Astrocyte (in vitro differentiated cells and primary cell): ENCODE results near the gene NAA15. TPM values are rescaled to one million over a fixed set of nuclear protein-coding genes. Genes with fewer than 3 reads are reported as not detected.

Source experiments
- DNase-seq: peaks from one replicate; pipeline ENCODE4 v3.0.0-alpha.2; 2010; ENCODE audit warnings: low read depth
- FAIRE-seq: peaks from 2 replicates; lab custom pipeline; 2011; peaks lifted over from hg19 to GRCh38; lab: Jason Lieb, UNC
- H2AFZ ChIP-seq: 2 replicates; pipeline ENCODE4 v1.6.0; 2012; ENCODE audit warnings: low read depth, low read length, inconsistent platforms
- H3K27ac ChIP-seq: 2 replicates; pipeline ENCODE4 v1.5.1; 2011; ENCODE audit warnings: low read depth, low read length, inconsistent platforms
- H3K27me3 ChIP-seq: 2 replicates; pipeline ENCODE4 v1.6.0; 2011; ENCODE audit warnings: low read length, inconsistent platforms; ENCODE audit not compliant: insufficient read depth
- H3K36me3 ChIP-seq: 2 replicates; pipeline ENCODE4 v1.5.1; 2011; ENCODE audit warnings: low read length, inconsistent platforms; ENCODE audit not compliant: insufficient read depth
- H3K4me1 ChIP-seq: 2 replicates; pipeline ENCODE4 v1.5.1; 2011; ENCODE audit warnings: low read length, inconsistent platforms; ENCODE audit not compliant: insufficient read depth
- H3K4me2 ChIP-seq: 2 replicates; pipeline ENCODE4 v1.6.0; 2012; ENCODE audit warnings: low read length, inconsistent platforms
- H3K4me3 ChIP-seq: 2 replicates; pipeline ENCODE4 v1.5.1; 2011; ENCODE audit warnings: low read depth, mild to moderate bottlenecking, low read length, inconsistent platforms; ENCODE audit not compliant: insufficient read depth
- H3K79me2 ChIP-seq: 2 replicates; pipeline ENCODE4 v1.6.0; 2012; ENCODE audit warnings: mild to moderate bottlenecking, low read length, inconsistent platforms; ENCODE audit not compliant: insufficient read depth
- H3K9ac ChIP-seq: 2 replicates; pipeline ENCODE4 v1.6.0; 2012; ENCODE audit warnings: mild to moderate bottlenecking, low read length, inconsistent platforms
- H3K9me3 ChIP-seq: 2 replicates; pipeline ENCODE4 v1.5.1; 2012; ENCODE audit warnings: low read depth, mild to moderate bottlenecking, low read length, inconsistent platforms; ENCODE audit not compliant: insufficient read depth
- H4K20me1 ChIP-seq: 2 replicates; pipeline ENCODE4 v1.6.0; 2012; ENCODE audit warnings: low read length, inconsistent platforms; ENCODE audit not compliant: insufficient read depth
- H3K27ac Mint-ChIP-seq: one replicate; pipeline ENCODE4 v1.8.0; 2021; ENCODE audit warnings: mild to moderate bottlenecking, mixed read lengths; ENCODE audit not compliant: unreplicated experiment
- H3K27me3 Mint-ChIP-seq: one replicate; pipeline ENCODE4 v1.8.0; 2021; ENCODE audit warnings: low read depth, mixed read lengths; ENCODE audit not compliant: unreplicated experiment
- H3K36me3 Mint-ChIP-seq: one replicate; pipeline ENCODE4 v1.8.0; 2021; ENCODE audit warnings: low read depth, mixed read lengths; ENCODE audit not compliant: unreplicated experiment
- H3K4me1 Mint-ChIP-seq: one replicate; pipeline ENCODE4 v1.8.0; 2021; ENCODE audit warnings: low read depth, mixed read lengths; ENCODE audit not compliant: unreplicated experiment
- H3K4me3 Mint-ChIP-seq: one replicate; pipeline ENCODE4 v1.8.0; 2021; ENCODE audit warnings: mild to moderate bottlenecking, moderate library complexity, mixed read lengths; ENCODE audit not compliant: unreplicated experiment
- H3K9me3 Mint-ChIP-seq: one replicate; pipeline ENCODE4 v1.8.0; 2021; ENCODE audit warnings: mild to moderate bottlenecking, mixed read lengths; ENCODE audit not compliant: unreplicated experiment
- EZH2 ChIP-seq: IDR thresholded peaks from 2 replicates; pipeline ENCODE4 v1.6.1; 2012; ENCODE audit warnings: mild to moderate bottlenecking, low read length, inconsistent platforms; ENCODE audit not compliant: insufficient read depth
- total RNA-seq: library from RNA; stranded (reverse); gene quantifications from 2 replicates; pipeline ENCODE4 v1.2.1, GENCODE V29; 2021
- TF ChIP-seq, protein P1 (sequence below): IDR thresholded peaks from 2 replicates; pipeline ENCODE4 v1.5.1; 2011; ENCODE audit warnings: low read depth, mild to moderate bottlenecking, inconsistent platforms, low read length, moderate library complexity; ENCODE audit not compliant: insufficient read depth

Gene NAA15
- total RNA-seq, 1 donor from 2014 or later, result 64.5 TPM

- no peak overlapping the region for H3K27ac ChIP-seq
- no peak overlapping the region for H3K4me2 ChIP-seq
- H3K4me3 Mint-ChIP-seq, result no peak overlapping the region
- FAIRE-seq, result no peak
- no peaks in the 10 kb centered on the region for H3K27me3 Mint-ChIP-seq
- H3K4me1 ChIP-seq, result peaks cover 24% of the 10 kb centered on the region
- no peaks in the 10 kb centered on the region for H3K27me3 ChIP-seq
- H3K36me3 Mint-ChIP-seq, result no peaks in the 10 kb centered on the region
- no peak overlapping the region for H3K27ac Mint-ChIP-seq
- peaks cover 5% of the 10 kb centered on the region for H3K36me3 ChIP-seq
- peak; percentile 47 for DNase-seq
- TF ChIP-seq, protein P1, sequence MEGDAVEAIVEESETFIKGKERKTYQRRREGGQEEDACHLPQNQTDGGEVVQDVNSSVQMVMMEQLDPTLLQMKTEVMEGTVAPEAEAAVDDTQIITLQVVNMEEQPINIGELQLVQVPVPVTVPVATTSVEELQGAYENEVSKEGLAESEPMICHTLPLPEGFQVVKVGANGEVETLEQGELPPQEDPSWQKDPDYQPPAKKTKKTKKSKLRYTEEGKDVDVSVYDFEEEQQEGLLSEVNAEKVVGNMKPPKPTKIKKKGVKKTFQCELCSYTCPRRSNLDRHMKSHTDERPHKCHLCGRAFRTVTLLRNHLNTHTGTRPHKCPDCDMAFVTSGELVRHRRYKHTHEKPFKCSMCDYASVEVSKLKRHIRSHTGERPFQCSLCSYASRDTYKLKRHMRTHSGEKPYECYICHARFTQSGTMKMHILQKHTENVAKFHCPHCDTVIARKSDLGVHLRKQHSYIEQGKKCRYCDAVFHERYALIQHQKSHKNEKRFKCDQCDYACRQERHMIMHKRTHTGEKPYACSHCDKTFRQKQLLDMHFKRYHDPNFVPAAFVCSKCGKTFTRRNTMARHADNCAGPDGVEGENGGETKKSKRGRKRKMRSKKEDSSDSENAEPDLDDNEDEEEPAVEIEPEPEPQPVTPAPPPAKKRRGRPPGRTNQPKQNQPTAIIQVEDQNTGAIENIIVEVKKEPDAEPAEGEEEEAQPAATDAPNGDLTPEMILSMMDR, result no peak
- no peak for TF ChIP-seq EZH2
- H3K9me3 Mint-ChIP-seq, result no peaks in the 10 kb centered on the region
- no peak overlapping the region for H3K4me3 ChIP-seq
- H3K9ac ChIP-seq, result no peak overlapping the region
- H4K20me1 ChIP-seq, result no peaks in the 10 kb centered on the region
- peaks cover 29% of the 10 kb centered on the region for H3K79me2 ChIP-seq
- H3K4me1 Mint-ChIP-seq, result peaks cover 26% of the 10 kb centered on the region
- H2AFZ ChIP-seq, result no peak overlapping the region
- no peaks in the 10 kb centered on the region for H3K9me3 ChIP-seq
Measured at GRCh38 chr4:139297001-139297410, 4.3 kb upstream of the NAA15 start.

GRCh38 chr4:139299536-139299935 lies 1.8 kb upstream of the NAA15 start:
- Histone ChIP-seq H3K4me3 (peak overlapping the region; percentile 9), H4K20me1 (peaks cover 23% of the 10 kb centered on the region), H3K36me3 (peaks cover under 1% of the 10 kb centered on the region), H3K79me2 (peaks cover 52% of the 10 kb centered on the region), H3K4me2 (peak overlapping the region; percentile 96), H3K9me3 (no peaks in the 10 kb centered on the region), H2AFZ (no peak overlapping the region), H3K27ac (peak overlapping the region; percentile 85), H3K9ac (peak overlapping the region; percentile 97), H3K4me1 (peaks cover 29% of the 10 kb centered on the region), H3K27me3 (no peaks in the 10 kb centered on the region)
- Mint-ChIP-seq H3K27me3 (no peaks in the 10 kb centered on the region), H3K4me1 (peaks cover 29% of the 10 kb centered on the region), H3K9me3 (no peaks in the 10 kb centered on the region), H3K4me3 (peak overlapping the region; percentile 99), H3K27ac (no peak overlapping the region), H3K36me3 (peaks cover 3% of the 10 kb centered on the region)
- FAIRE-seq (no peak), DNase-seq (peak; percentile 62)
- TF ChIP-seq EZH2, result no peak
- TF ChIP-seq, protein P1, result no peak

GRCh38 chr4:139300431-139301112 lies 733 bp upstream of the NAA15 start:
- peak overlapping the region; percentile 93 for H3K27ac Mint-ChIP-seq
- Histone ChIP-seq H3K4me1 (peaks cover 25% of the 10 kb centered on the region), H3K27ac (peak overlapping the region; percentile 85), H3K79me2 (peaks cover 53% of the 10 kb centered on the region), H3K9me3 (peaks cover 3% of the 10 kb centered on the region), H3K9ac (peak overlapping the region; percentile 97), H3K36me3 (peaks cover 3% of the 10 kb centered on the region), H3K4me3 (peak overlapping the region; percentile 85), H4K20me1 (peaks cover 33% of the 10 kb centered on the region), H3K4me2 (peak overlapping the region; percentile 96), H2AFZ (peak overlapping the region; percentile 82), H3K27me3 (no peaks in the 10 kb centered on the region)
- no peaks in the 10 kb centered on the region for H3K27me3 Mint-ChIP-seq
- TF ChIP-seq, protein P1, result no peak
- TF ChIP-seq EZH2, result no peak
- H3K9me3 Mint-ChIP-seq, result peaks cover 3% of the 10 kb centered on the region
- FAIRE-seq, result no peak
- peaks cover 4% of the 10 kb centered on the region for H3K36me3 Mint-ChIP-seq
- peak overlapping the region; percentile 99 for H3K4me3 Mint-ChIP-seq
- H3K4me1 Mint-ChIP-seq, result peaks cover 25% of the 10 kb centered on the region
- DNase-seq, result peak; percentile 64
